ENCODE data around the gene SERPIND1. TPM values are rescaled to one million over a fixed set of nuclear protein-coding genes. Genes with fewer than 3 reads are reported as not detected.

The SERPIND1 gene
- total RNA-seq, 4 donors from 2014 or later, result 0.22 TPM; not detected in 3

DNA sequence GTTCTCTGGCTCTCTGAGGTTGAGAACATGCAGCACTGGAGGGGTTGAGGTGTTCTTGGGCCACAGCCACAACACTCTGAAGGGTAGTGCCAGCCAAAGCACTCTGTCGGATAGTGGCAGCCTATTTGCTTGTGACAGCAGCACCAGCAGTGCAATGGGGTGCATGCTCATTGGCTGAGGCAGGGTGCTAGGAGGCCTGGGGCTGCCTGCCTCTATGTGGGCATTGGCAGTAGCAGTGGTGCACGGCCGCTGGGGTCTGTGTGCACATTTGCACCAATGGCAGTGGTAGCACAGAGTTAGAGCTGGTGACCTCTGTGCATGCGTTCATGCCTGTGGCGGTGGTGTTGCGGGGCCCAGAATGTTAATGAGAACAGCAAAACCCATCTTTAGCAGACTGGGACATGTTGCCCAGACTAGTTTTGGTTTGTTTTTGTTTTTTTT is 59.3 kb downstream of the SERPIND1 start:
- no peak overlapping the region for H3K4me3 ChIP-seq
- ATAC-seq (no peak), DNase-seq (no peak)
- no peaks in the 10 kb centered on the region for H3K9me3 ChIP-seq
- H3K36me3 ChIP-seq, result peaks cover 0 to 45% of the 10 kb centered on the region in 2 donors
- intact Hi-C loops (cut with DNase I; ENCODE audit: low total_unique reads), result no loop called here
- in situ Hi-C loops (cut with MboI; ENCODE audit: low sequenced_read_pairs in 4 of 4), result no loop called here
- no peak overlapping the region for H3K27ac ChIP-seq
- TF ChIP-seq CTCF (IDR thresholded peaks at IDR 0.05 in 4 of 5, conservative IDR thresholded peaks at IDR 0.05 in 1 of 5) (no peak), POLR2A (IDR thresholded peaks at IDR 0.05) (no peak)
- no peaks in the 10 kb centered on the region for H3K27me3 ChIP-seq
- H3K4me1 ChIP-seq, result no peaks in the 10 kb centered on the region

DNA sequence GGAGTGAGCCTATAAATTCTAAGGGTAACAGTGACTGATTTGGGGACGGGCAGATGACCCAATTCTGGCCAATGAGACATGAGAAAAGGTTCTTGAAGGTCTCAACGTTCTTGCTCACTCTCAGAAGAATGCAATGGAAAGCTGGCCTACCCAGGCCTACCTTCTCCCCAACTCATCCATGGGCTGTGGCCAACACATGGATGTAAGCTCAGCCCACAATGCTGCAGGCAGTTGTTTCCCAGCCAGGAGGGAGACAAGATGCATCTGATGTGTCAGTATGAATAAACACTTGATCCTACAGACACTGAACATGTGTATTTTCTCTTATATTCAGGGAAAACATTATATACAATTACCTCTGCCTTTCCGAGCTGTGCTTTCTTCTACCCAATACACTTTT is 60.3 kb downstream of the SERPIND1 start:
- H3K27ac ChIP-seq, result no peak overlapping the region
- no peaks in the 10 kb centered on the region for H3K27me3 ChIP-seq
- no peak for DNase-seq
- H3K36me3 ChIP-seq, result peaks cover 0 to 45% of the 10 kb centered on the region in 2 donors
- no peaks in the 10 kb centered on the region for H3K9me3 ChIP-seq
- no peak overlapping the region for H3K4me3 ChIP-seq
- no peaks in the 10 kb centered on the region for H3K4me1 ChIP-seq
- no peak for ATAC-seq
- in situ Hi-C loops (cut with MboI; ENCODE audit: low sequenced_read_pairs in 4 of 4) (no loop called here), intact Hi-C loops (cut with DNase I; ENCODE audit: low total_unique reads) (no loop called here)
- no peak for TF ChIP-seq POLR2A (IDR thresholded peaks at IDR 0.05)
- no peak for TF ChIP-seq CTCF (IDR thresholded peaks at IDR 0.05 in 4 of 5, conservative IDR thresholded peaks at IDR 0.05 in 1 of 5)

GRCh38 chr22:20834725-20835124 is 60.8 kb downstream of the SERPIND1 start:
- Histone ChIP-seq H3K36me3 (peaks cover 0 to 42% of the 10 kb centered on the region in 2 donors), H3K27me3 (no peaks in the 10 kb centered on the region), H3K4me3 (no peak overlapping the region), H3K4me1 (no peaks in the 10 kb centered on the region), H3K9me3 (no peaks in the 10 kb centered on the region), H3K27ac (no peak overlapping the region)
- intact Hi-C loops (cut with DNase I; ENCODE audit: low total_unique reads), result no loop called here
- in situ Hi-C loops (cut with MboI; ENCODE audit: low sequenced_read_pairs in 4 of 4), result no loop called here
- TF ChIP-seq CTCF (IDR thresholded peaks at IDR 0.05 in 4 of 5, conservative IDR thresholded peaks at IDR 0.05 in 1 of 5) (no peak), POLR2A (IDR thresholded peaks at IDR 0.05) (no peak)
- no peak for DNase-seq
- no peak for ATAC-seq

Other genes starting within 250 kb of the SERPIND1 start
- 10 to 100 TPM; 40.1 to 59.7 (median 45.4) TPM for gene PI4KA, start 84.7 kb downstream of the SERPIND1 start, total RNA-seq
- 10 to 100 TPM; 22.1 to 41.1 (median 28.7) TPM for gene SNAP29, start 84.9 kb downstream of the SERPIND1 start, total RNA-seq
- gene CRKL, start 143.3 kb downstream of the SERPIND1 start, total RNA-seq, result 100 to 1,000 TPM in 1 of 4 donors, 10 to 100 TPM in 3; 73.3 to 109 (median 84.7) TPM
- under 1 TPM in 2 of 4 donors, not detected in 2; 0.22 to 0.42 TPM for gene AIFM3, start 193.1 kb downstream of the SERPIND1 start, total RNA-seq
- gene LZTR1, start 208.2 kb downstream of the SERPIND1 start, total RNA-seq, result 10 to 100 TPM; 25.4 to 36.4 (median 26.3) TPM
- 10 to 100 TPM; 44.8 to 76.2 (median 61.7) TPM for gene THAP7, start 228.0 kb downstream of the SERPIND1 start, total RNA-seq
- gene P2RX6, start 241.1 kb downstream of the SERPIND1 start, total RNA-seq, result 10 to 100 TPM; 17.6 to 68.9 (median 33.3) TPM